ENCODE results near the gene NFE2L2.
A peak's percentile ranks its signal among the peaks of the same experiment; 100 is the strongest.

Gene NFE2L2

GRCh38 chr2:177243073-177243472 lies 21.5 kb downstream of the NFE2L2 start:
- in situ Hi-C loops (cut with HindIII; ENCODE audit: low sequenced_read_pairs): no loop called here
- no peak for TF ChIP-seq CTCF (IDR thresholded peaks at IDR 0.05; ENCODE audit: low read depth, low read length)
- no peak overlapping the region for H3K4me3 ChIP-seq (ENCODE audit: low read depth, low read length)
- DNase-seq (ENCODE audit: low read depth, low spot score): no peak

GRCh38 chr2:177242121-177242987 lies 22.2 kb downstream of the NFE2L2 start:
- in situ Hi-C loops (cut with HindIII; ENCODE audit: low sequenced_read_pairs): no loop called here
- DNase-seq (ENCODE audit: low read depth, low spot score): peak; percentile 97
- TF ChIP-seq CTCF (IDR thresholded peaks at IDR 0.05; ENCODE audit: low read depth, low read length): no peak
- peak overlapping the region; percentile 4 for H3K4me3 ChIP-seq (ENCODE audit: low read depth, low read length)

GRCh38 chr2:177241711-177242120 lies 22.8 kb downstream of the NFE2L2 start:
- DNase-seq (ENCODE audit: low read depth, low spot score): no peak
- in situ Hi-C loops (cut with HindIII; ENCODE audit: low sequenced_read_pairs): no loop called here
- H3K4me3 ChIP-seq (ENCODE audit: low read depth, low read length): no peak overlapping the region
- TF ChIP-seq CTCF (IDR thresholded peaks at IDR 0.05; ENCODE audit: low read depth, low read length): no peak

GRCh38 chr2:177239932-177240630 lies 24.4 kb downstream of the NFE2L2 start:
- no peak overlapping the region for H3K4me3 ChIP-seq (ENCODE audit: low read depth, low read length)
- peak; percentile 58 for DNase-seq (ENCODE audit: low read depth, low spot score)
- in situ Hi-C loops (cut with HindIII; ENCODE audit: low sequenced_read_pairs): no loop called here
- no peak for TF ChIP-seq CTCF (IDR thresholded peaks at IDR 0.05; ENCODE audit: low read depth, low read length)

GRCh38 chr2:177239053-177239452 lies 25.5 kb downstream of the NFE2L2 start:
- in situ Hi-C loops (cut with HindIII; ENCODE audit: low sequenced_read_pairs): no loop called here

GRCh38 chr2:177237932-177238331 lies 26.6 kb downstream of the NFE2L2 start:
- in situ Hi-C loops (cut with HindIII; ENCODE audit: low sequenced_read_pairs): no loop called here

More at GRCh38 chr2:177239053-177239452, 25.5 kb downstream of the NFE2L2 start:
- no peak for DNase-seq (ENCODE audit: low read depth, low spot score)
- no peak overlapping the region for H3K4me3 ChIP-seq (ENCODE audit: low read depth, low read length)
- TF ChIP-seq CTCF (IDR thresholded peaks at IDR 0.05; ENCODE audit: low read depth, low read length): no peak

More at GRCh38 chr2:177237932-177238331, 26.6 kb downstream of the NFE2L2 start:
- H3K4me3 ChIP-seq (ENCODE audit: low read depth, low read length): no peak overlapping the region
- no peak for TF ChIP-seq CTCF (IDR thresholded peaks at IDR 0.05; ENCODE audit: low read depth, low read length)
- no peak for DNase-seq (ENCODE audit: low read depth, low spot score)

Data from astrocyte of the spinal cord (primary cell).